ENCODE measurements around the gene HTR5A. TPM values are rescaled to one million over a fixed set of nuclear protein-coding genes. Genes with fewer than 3 reads are reported as not detected.

Gene HTR5A
- not detected in 2 replicates for total RNA-seq (2013; cell fraction: nucleolus; rRNA removed)
- total RNA-seq (2014; rRNA removed) (not detected in 2 replicates), total RNA-seq (2014; rRNA removed; fragmentation: Illumina TruSeq; extraction: Trizol) (not detected in 2 replicates), total RNA-seq (2021) (not detected in 2 replicates), polyA plus RNA-seq (2011; rRNA removed) (not detected in 2 replicates), polyA plus RNA-seq (2014; fragmentation: Illumina TruSeq; extraction: Trizol) (not detected in 2 replicates), polyA plus RNA-seq (2014; fragmentation: Nextera tagmentation; extraction: Ambion mirVana) (not detected), polyA plus RNA-seq (2014; rRNA removed) (not detected in 2 replicates), polyA plus RNA-seq (2016; fragmentation: Nextera tagmentation; extraction: Ambion mirVana) (not detected), polyA minus RNA-seq (2011; rRNA and poly(A)+ RNA removed) (not detected in 2 replicates), Bru-seq, nascent RNA (not detected), BruChase-seq, experiment 1, labeled RNA remaining after a 6-hour chase (not detected), BruChase-seq, experiment 2, labeled RNA remaining after a 2-hour chase (not detected)
- polyA plus RNA-seq (2011; ENCODE audit: low read depth), result not detected
- 0.01 TPM in 1 of 2 replicates, not detected in the other for polyA plus RNA-seq (2011; cell fraction: cytosol; rRNA removed)
- polyA plus RNA-seq (2011; cell fraction: nucleus; rRNA removed), result not detected in 2 replicates
- not detected in 2 replicates for polyA plus RNA-seq (2012)
- not detected in 2 replicates for polyA minus RNA-seq (2011; cell fraction: cytosol; rRNA and poly(A)+ RNA removed)
- polyA minus RNA-seq (2011; cell fraction: nucleus; rRNA and poly(A)+ RNA removed), result not detected in 2 replicates
- long read RNA-seq, experiment 1, result 0 reads
- long read RNA-seq, experiment 2, result 0 reads

- Histone ChIP-seq H3K27me3 (replicated peaks in 1 of 2; ENCODE audit: control insufficient read depth in 2 of 2, insufficient read depth in 2 of 2, low read length in 1 of 2) (no peaks in the 10 kb centered on the region), H3K36me3 (ENCODE audit: control insufficient read depth in 2 of 2, insufficient read depth in 2 of 2, low read length in 1 of 2) (no peaks in the 10 kb centered on the region), H4K20me1 (ENCODE audit: control insufficient read depth, insufficient read depth) (no peaks in the 10 kb centered on the region), H3K79me2 (ENCODE audit: control insufficient read depth, insufficient read depth, low read length) (no peaks in the 10 kb centered on the region), H3K27ac (ENCODE audit: control insufficient read depth, insufficient read depth) (no peak within 1 kb of the TSS), H3K9me3 (replicated peaks; ENCODE audit: control insufficient read depth, insufficient read depth, low read length) (no peaks in the 10 kb centered on the region), H3K4me1 (ENCODE audit: control insufficient read depth, insufficient read depth, low read length) (no peaks in the 10 kb centered on the region), H3K4me3 (no peak within 1 kb of the TSS), H2AFZ (ENCODE audit: control insufficient read depth, low read depth, low read length) (no peak within 1 kb of the TSS), H3K4me2 (ENCODE audit: control insufficient read depth, insufficient read depth) (no peak within 1 kb of the TSS), H3K9ac (ENCODE audit: control insufficient read depth, insufficient read depth, low read length) (no peak within 1 kb of the TSS)
- 28% methylated on average over 47 of the region's 48 CpGs for WGBS (ENCODE audit: insufficient coverage, insufficient replicate concordance, low lambda C conversion rate, missing lambda C conversion rate)
- BruUV-seq (replicated peaks), result no TSS peak
- ChIA-PET POLR2A (no interaction called here), RAD21 (ENCODE audit: unreplicated experiment) (no interaction called here), CTCF (no interaction called here), SMC1A (ENCODE audit: uncharacterized antibody, unreplicated experiment) (no interaction called here)
- DNase-seq (ENCODE audit: low read depth, low spot score) (peak; percentile 11), ATAC-seq (peak; percentile 97), FAIRE-seq (peak; percentile 18)
- intact Hi-C loops (cut with micrococcal nuclease; ENCODE audit: unreplicated experiment) (no loop called here), in situ Hi-C loops (cut with MboI) (no loop called here)
- TF ChIP-seq CHD1 (IDR thresholded peaks at IDR 0.05; ENCODE audit: low read depth, low read length) (no peak), CREB1 (IDR thresholded peaks at IDR 0.05; ENCODE audit: low read depth) (peak; percentile 39; the same call in 1 of the 2 replicates), JUND (IDR thresholded peaks at IDR 0.05; ENCODE audit: low read depth, low read length) (no peak), ZBED1 (IDR thresholded peaks at IDR 0.05; ENCODE audit: borderline replicate concordance) (no peak), EGR1 (IDR thresholded peaks at IDR 0.05; ENCODE audit: borderline replicate concordance in 1 of 2, low read depth in 2 of 2, low read length in 2 of 2) (0 out of 3 replicates have a peak, but pooled peaks of 1 of the 2 experiments have one; percentile 13), SREBF1 (IDR thresholded peaks at IDR 0.05; ENCODE audit: low read length) (peak; percentile 97), NFXL1 (IDR thresholded peaks at IDR 0.05; ENCODE audit: borderline replicate concordance) (no peak), SRF (IDR thresholded peaks at IDR 0.05; ENCODE audit: low read depth in 2 of 2, low read length in 2 of 2) (no peak), CBFB (IDR thresholded peaks at IDR 0.05; ENCODE audit: low read depth) (no peak), MEF2B (IDR thresholded peaks at IDR 0.05; ENCODE audit: partially characterized antibody, poor library complexity, severe bottlenecking) (no peak), TBL1XR1 (IDR thresholded peaks at IDR 0.05; ENCODE audit: low read depth, low read length) (no peak), E2F8 (IDR thresholded peaks at IDR 0.05; ENCODE audit: low read depth, partially characterized antibody) (no peak)
- TF ChIP-seq, protein P1, sequence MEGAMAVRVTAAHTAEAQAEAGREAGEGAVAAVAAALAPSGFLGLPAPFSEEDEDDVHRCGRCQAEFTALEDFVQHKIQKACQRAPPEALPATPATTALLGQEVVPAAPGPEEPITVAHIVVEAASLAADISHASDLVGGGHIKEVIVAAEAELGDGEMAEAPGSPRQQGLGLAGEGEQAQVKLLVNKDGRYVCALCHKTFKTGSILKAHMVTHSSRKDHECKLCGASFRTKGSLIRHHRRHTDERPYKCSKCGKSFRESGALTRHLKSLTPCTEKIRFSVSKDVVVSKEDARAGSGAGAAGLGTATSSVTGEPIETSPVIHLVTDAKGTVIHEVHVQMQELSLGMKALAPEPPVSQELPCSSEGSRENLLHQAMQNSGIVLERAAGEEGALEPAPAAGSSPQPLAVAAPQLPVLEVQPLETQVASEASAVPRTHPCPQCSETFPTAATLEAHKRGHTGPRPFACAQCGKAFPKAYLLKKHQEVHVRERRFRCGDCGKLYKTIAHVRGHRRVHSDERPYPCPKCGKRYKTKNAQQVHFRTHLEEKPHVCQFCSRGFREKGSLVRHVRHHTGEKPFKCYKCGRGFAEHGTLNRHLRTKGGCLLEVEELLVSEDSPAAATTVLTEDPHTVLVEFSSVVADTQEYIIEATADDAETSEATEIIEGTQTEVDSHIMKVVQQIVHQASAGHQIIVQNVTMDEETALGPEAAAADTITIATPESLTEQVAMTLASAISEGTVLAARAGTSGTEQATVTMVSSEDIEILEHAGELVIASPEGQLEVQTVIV (IDR thresholded peaks at IDR 0.05; ENCODE audit: borderline replicate concordance, partially characterized antibody), result no peak
- TF ChIP-seq, protein P2, sequence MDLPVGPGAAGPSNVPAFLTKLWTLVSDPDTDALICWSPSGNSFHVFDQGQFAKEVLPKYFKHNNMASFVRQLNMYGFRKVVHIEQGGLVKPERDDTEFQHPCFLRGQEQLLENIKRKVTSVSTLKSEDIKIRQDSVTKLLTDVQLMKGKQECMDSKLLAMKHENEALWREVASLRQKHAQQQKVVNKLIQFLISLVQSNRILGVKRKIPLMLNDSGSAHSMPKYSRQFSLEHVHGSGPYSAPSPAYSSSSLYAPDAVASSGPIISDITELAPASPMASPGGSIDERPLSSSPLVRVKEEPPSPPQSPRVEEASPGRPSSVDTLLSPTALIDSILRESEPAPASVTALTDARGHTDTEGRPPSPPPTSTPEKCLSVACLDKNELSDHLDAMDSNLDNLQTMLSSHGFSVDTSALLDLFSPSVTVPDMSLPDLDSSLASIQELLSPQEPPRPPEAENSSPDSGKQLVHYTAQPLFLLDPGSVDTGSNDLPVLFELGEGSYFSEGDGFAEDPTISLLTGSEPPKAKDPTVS (IDR thresholded peaks at IDR 0.05; ENCODE audit: low read depth, low read length), result no peak
Observed at GRCh38 chr7:155069992-155070751, at the start of gene HTR5A. TSS of gene HTR5A (plus strand) at chr7:155070324. CDS start at chr7:155070900, 576 bp downstream.

Data from GM12878 (cell line).